A549 (cell line): ENCODE data around the gene GRIK1. TPM values are rescaled to one million over a fixed set of nuclear protein-coding genes. Genes with fewer than 3 reads are reported as not detected.

Experiments
- ATAC-seq, 2 experiments: fragments of 200-7000 bp in 1 of 2; fragments of >200 bp in 1 of 2; cut with Nextera tagmentation in 1 of 2; cut with Tn5 transposase in 1 of 2; 3 replicates each; pipeline versions ENCODE4 v1.8.0 to v1.9.1; 2018 to 2020; ENCODE audit warnings: mild to moderate bottlenecking in 1 of 2, moderate library complexity in 1 of 2
- CTCF ChIA-PET: fragments of 300-600 bp; sonication (Branson Sonifier 250); formaldehyde crosslinking; extraction: SDS; loops from one replicate; lab custom pipeline; 2021; ENCODE audit warnings: antibody characterized with exemption, inconsistent platforms; lab: Yijun Ruan, JAX
- POLR2A ChIA-PET: fragments of 350-600 bp; formaldehyde crosslinking; extraction: SDS; loops from one replicate; lab custom pipeline; 2021; ENCODE audit warnings: antibody characterized with exemption, inconsistent platforms; lab: Yijun Ruan, JAX
- DNase-seq, 2 experiments: peaks; one replicate each; pipeline versions ENCODE4 v3.0.0 to v3.0.0-alpha.2; 2011 to 2016; ENCODE audit warnings: low read depth in 1 of 2, low spot score in 1 of 2
- FAIRE-seq: peaks from 2 replicates; lab custom pipeline; 2011; peaks lifted over from hg19 to GRCh38; lab: Jason Lieb, UNC
- H3K27ac ChIP-seq, 2 experiments: fragments of >200 bp; sonication (Bioruptor Twin); formaldehyde crosslinking; 3 replicates each; pipeline ENCODE4 v1.5.1; 2016 to 2017
- H3K4me1 ChIP-seq: fragments of >200 bp; sonication (Bioruptor Twin); formaldehyde crosslinking; 3 replicates; pipeline ENCODE4 v1.6.1; 2016
- H3K4me2 ChIP-seq: fragments of >200 bp; sonication (Bioruptor Twin); formaldehyde crosslinking; 3 replicates; pipeline ENCODE4 v1.6.1; 2016
- H3K4me3 ChIP-seq: fragments of >200 bp; sonication (Bioruptor Twin); formaldehyde crosslinking; 3 replicates; pipeline ENCODE4 v1.5.1; 2016
- H3K9me3 ChIP-seq: fragments of >200 bp; sonication (Bioruptor Twin); formaldehyde crosslinking; 3 replicates; pipeline ENCODE4 v1.6.1; 2016
- BHLHE40 ChIP-seq: IDR thresholded peaks from 2 replicates; pipeline ENCODE4 v1.6.1; 2012; ENCODE audit warnings: low read depth, low read length, inconsistent platforms
- CHD2 ChIP-seq: fragments of 150-350 bp; IDR thresholded peaks from 2 replicates; pipeline ENCODE4 v1.6.1; 2014; ENCODE audit warnings: low read length; ENCODE audit not compliant: partially characterized antibody
- CTCF ChIP-seq: fragments of >200 bp; sonication (Bioruptor Twin); formaldehyde crosslinking; IDR thresholded peaks from 3 replicates; pipeline ENCODE4 v1.5.1; 2016
- EHF ChIP-seq: fragments of 250-450 bp; sonication (Bioruptor Pico); IDR thresholded peaks from 2 replicates; pipeline ENCODE4 v1.5.0; 2020; ENCODE audit warnings: mild to moderate bottlenecking
- ESRRA ChIP-seq: fragments of 150-350 bp; IDR thresholded peaks from 2 replicates; pipeline ENCODE4 v1.6.1; 2014; ENCODE audit warnings: mild to moderate bottlenecking, low read length, borderline replicate concordance
- HDAC2 ChIP-seq: fragments of 200-600 bp; sonication (generic); IDR thresholded peaks from 2 replicates; pipeline ENCODE4 v1.6.1; 2016
- HOXB13 ChIP-seq: fragments of 250-450 bp; sonication (Bioruptor Pico); IDR thresholded peaks from 2 replicates; pipeline ENCODE4 v1.5.0; 2020; ENCODE audit warnings: low read depth, mild to moderate bottlenecking, moderate library complexity
- HOXB5 ChIP-seq: fragments of 250-450 bp; sonication (Bioruptor Pico); IDR thresholded peaks from 2 replicates; pipeline ENCODE4 v1.5.0; 2020; ENCODE audit warnings: mild to moderate bottlenecking, moderate library complexity
- JUN ChIP-seq, 2 experiments: fragments of >200 bp; sonication (Bioruptor Twin); formaldehyde crosslinking; IDR thresholded peaks; 2 replicates in 1 of 2; 3 replicates in 1 of 2; pipeline ENCODE4 v1.6.1; 2016 to 2017
- KDM5A ChIP-seq: fragments of 200-600 bp; sonication (generic); IDR thresholded peaks from 2 replicates; pipeline ENCODE4 v1.6.1; 2016; ENCODE audit warnings: antibody characterized with exemption, mild to moderate bottlenecking
- NFE2L2 ChIP-seq: fragments of 150-350 bp; conservative IDR thresholded peaks from 2 replicates; pipeline ENCODE4 v1.6.1; 2014; ENCODE audit warnings: low read length
- NPAS2 ChIP-seq: fragments of 250-450 bp; sonication (Bioruptor Pico); IDR thresholded peaks from 2 replicates; pipeline ENCODE4 v1.8.0; 2022; ENCODE audit warnings: mild to moderate bottlenecking, moderate library complexity, borderline replicate concordance
- PBX3 ChIP-seq: IDR thresholded peaks from 2 replicates; pipeline ENCODE4 v1.6.1; 2012
- POLR2AphosphoS2 ChIP-seq: conservative IDR thresholded peaks from 2 replicates; pipeline ENCODE4 v1.6.1; 2012; ENCODE audit warnings: low read length, improper control_type of control experiment, inconsistent platforms
- RFX5 ChIP-seq: fragments of 450-650 bp; IDR thresholded peaks from 2 replicates; pipeline ENCODE4 v1.7.1; 2014; ENCODE audit warnings: antibody characterized with exemption, mild to moderate bottlenecking, moderate library complexity
- RNF2 ChIP-seq: fragments of 200-600 bp; sonication (generic); IDR thresholded peaks from 2 replicates; pipeline ENCODE4 v1.6.1; 2016; ENCODE audit warnings: low read depth, mild to moderate bottlenecking, antibody characterized with exemption, moderate library complexity, borderline replicate concordance
- SMC3 ChIP-seq: fragments of >200 bp; sonication (Bioruptor Twin); formaldehyde crosslinking; IDR thresholded peaks from 3 replicates; pipeline ENCODE4 v1.6.1; 2018; ENCODE audit warnings: inconsistent platforms
- USF2 ChIP-seq: fragments of 450-650 bp; IDR thresholded peaks from 2 replicates; pipeline ENCODE4 v1.6.1; 2014; ENCODE audit warnings: antibody characterized with exemption
- WGBS: methylation state at CpG from one replicate; pipeline ENCODE4 v1.1.6; 2017; ENCODE audit errors: missing lambda C conversion rate; 5-methylcytosine and 5-hydroxymethylcytosine counted together
- polyA plus RNA-seq, 4 experiments: library from polyadenylated mRNA; depleted of rRNA in 3 of 4; stranded (reverse); fragments of >200 nt; fragmentation: RNase III in 1 of 4; extraction: RNeasy Plus Mini Kit Qiagen cat#74134 plus additional on column Dnase treatment in 1 of 4; gene quantifications; 2 replicates in 3 of 4; 3 replicates in 1 of 4; pipeline ENCODE4 v1.2.3, GENCODE V29; 2011 to 2017
- TF ChIP-seq, protein P1 (sequence below): fragments of 200-600 bp; sonication (generic); IDR thresholded peaks from 2 replicates; pipeline ENCODE4 v1.6.1; 2016; ENCODE audit warnings: antibody characterized with exemption, mild to moderate bottlenecking, moderate library complexity
- TF ChIP-seq, protein P2 (sequence below): IDR thresholded peaks from 2 replicates; pipeline ENCODE4 v1.6.1; 2012; ENCODE audit warnings: low read depth, borderline replicate concordance
- TF ChIP-seq, protein P3 (sequence below): fragments of 250-450 bp; sonication (Bioruptor Pico); IDR thresholded peaks from 2 replicates; pipeline ENCODE4 v1.5.0; 2020; ENCODE audit warnings: low read depth, mild to moderate bottlenecking, moderate library complexity
- TF ChIP-seq, protein P4 (sequence below): fragments of >200 bp; sonication (Bioruptor Twin); formaldehyde crosslinking; IDR thresholded peaks from 2 replicates; pipeline ENCODE4 v1.6.1; 2016

GRIK1 gene
- polyA plus RNA-seq, 2 of the 4 experiments (the other 2 are of a cell fraction): not detected

- ATAC-seq: no peak
- WGBS: 18% methylated on average over 5 of the region's 5 CpGs
- no peak for TF ChIP-seq USF2
- TF ChIP-seq RFX5: no peak
- TF ChIP-seq, protein P1, sequence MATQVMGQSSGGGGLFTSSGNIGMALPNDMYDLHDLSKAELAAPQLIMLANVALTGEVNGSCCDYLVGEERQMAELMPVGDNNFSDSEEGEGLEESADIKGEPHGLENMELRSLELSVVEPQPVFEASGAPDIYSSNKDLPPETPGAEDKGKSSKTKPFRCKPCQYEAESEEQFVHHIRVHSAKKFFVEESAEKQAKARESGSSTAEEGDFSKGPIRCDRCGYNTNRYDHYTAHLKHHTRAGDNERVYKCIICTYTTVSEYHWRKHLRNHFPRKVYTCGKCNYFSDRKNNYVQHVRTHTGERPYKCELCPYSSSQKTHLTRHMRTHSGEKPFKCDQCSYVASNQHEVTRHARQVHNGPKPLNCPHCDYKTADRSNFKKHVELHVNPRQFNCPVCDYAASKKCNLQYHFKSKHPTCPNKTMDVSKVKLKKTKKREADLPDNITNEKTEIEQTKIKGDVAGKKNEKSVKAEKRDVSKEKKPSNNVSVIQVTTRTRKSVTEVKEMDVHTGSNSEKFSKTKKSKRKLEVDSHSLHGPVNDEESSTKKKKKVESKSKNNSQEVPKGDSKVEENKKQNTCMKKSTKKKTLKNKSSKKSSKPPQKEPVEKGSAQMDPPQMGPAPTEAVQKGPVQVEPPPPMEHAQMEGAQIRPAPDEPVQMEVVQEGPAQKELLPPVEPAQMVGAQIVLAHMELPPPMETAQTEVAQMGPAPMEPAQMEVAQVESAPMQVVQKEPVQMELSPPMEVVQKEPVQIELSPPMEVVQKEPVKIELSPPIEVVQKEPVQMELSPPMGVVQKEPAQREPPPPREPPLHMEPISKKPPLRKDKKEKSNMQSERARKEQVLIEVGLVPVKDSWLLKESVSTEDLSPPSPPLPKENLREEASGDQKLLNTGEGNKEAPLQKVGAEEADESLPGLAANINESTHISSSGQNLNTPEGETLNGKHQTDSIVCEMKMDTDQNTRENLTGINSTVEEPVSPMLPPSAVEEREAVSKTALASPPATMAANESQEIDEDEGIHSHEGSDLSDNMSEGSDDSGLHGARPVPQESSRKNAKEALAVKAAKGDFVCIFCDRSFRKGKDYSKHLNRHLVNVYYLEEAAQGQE: no peak
- TF ChIP-seq NPAS2: no peak
- TF ChIP-seq PBX3: no peak
- no peak for TF ChIP-seq JUN (IDR thresholded peaks at IDR 0.05)
- no peak for TF ChIP-seq CTCF
- no peak for TF ChIP-seq ESRRA
- TF ChIP-seq, protein P2, sequence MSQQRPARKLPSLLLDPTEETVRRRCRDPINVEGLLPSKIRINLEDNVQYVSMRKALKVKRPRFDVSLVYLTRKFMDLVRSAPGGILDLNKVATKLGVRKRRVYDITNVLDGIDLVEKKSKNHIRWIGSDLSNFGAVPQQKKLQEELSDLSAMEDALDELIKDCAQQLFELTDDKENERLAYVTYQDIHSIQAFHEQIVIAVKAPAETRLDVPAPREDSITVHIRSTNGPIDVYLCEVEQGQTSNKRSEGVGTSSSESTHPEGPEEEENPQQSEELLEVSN: no peak
- TF ChIP-seq HOXB13 (CRISPR knock-in tag): no peak
- TF ChIP-seq RNF2: no peak
- TF ChIP-seq POLR2AphosphoS2: no peak
- TF ChIP-seq, all 56 proteins: peak for 0
- no peak overlapping the region for H3K4me2 ChIP-seq
- no peak overlapping the region for H3K4me3 ChIP-seq
- H3K4me1 ChIP-seq: no peaks in the 10 kb centered on the region
- POLR2A ChIA-PET: no interaction called here
- DNase-seq (no peak), FAIRE-seq (no peak)
- no peaks in the 10 kb centered on the region for H3K9me3 ChIP-seq
- H3K27ac ChIP-seq: no peak overlapping the region
- CTCF ChIA-PET: no interaction called here
Measured at GRCh38 chr21:29647353-29647781, 292.4 kb downstream of the GRIK1 start.

- Histone ChIP-seq H3K4me1 (no peaks in the 10 kb centered on the region), H3K27ac (no peak overlapping the region), H3K4me3 (no peak overlapping the region), H3K4me2 (no peak overlapping the region), H3K9me3 (no peaks in the 10 kb centered on the region)
- ChIA-PET POLR2A (no interaction called here), CTCF (interaction anchor here (0.5 kb wide), 1 partner anchor 1440 kb away, joined by 3 read pairs; no protein-coding TSS in a partner anchor)
- FAIRE-seq (no peak), DNase-seq (no peak), ATAC-seq (no peak)
- 65% methylated on average over 3 of the region's 3 CpGs for WGBS
- TF ChIP-seq CHD2: no peak
- no peak for TF ChIP-seq HOXB5 (CRISPR knock-in tag)
- TF ChIP-seq KDM5A: no peak
- TF ChIP-seq JUN (IDR thresholded peaks at IDR 0.05): no peak
- TF ChIP-seq NFE2L2: no peak
- no peak for TF ChIP-seq EHF (CRISPR knock-in tag)
- TF ChIP-seq, protein P3, sequence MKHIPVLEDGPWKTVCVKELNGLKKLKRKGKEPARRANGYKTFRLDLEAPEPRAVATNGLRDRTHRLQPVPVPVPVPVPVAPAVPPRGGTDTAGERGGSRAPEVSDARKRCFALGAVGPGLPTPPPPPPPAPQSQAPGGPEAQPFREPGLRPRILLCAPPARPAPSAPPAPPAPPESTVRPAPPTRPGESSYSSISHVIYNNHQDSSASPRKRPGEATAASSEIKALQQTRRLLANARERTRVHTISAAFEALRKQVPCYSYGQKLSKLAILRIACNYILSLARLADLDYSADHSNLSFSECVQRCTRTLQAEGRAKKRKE (CRISPR knock-in tag): no peak
- no peak for TF ChIP-seq HDAC2
- TF ChIP-seq, protein P4, sequence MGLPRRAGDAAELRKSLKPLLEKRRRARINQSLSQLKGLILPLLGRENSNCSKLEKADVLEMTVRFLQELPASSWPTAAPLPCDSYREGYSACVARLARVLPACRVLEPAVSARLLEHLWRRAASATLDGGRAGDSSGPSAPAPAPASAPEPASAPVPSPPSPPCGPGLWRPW: no peak
- TF ChIP-seq SMC3: no peak
- TF ChIP-seq HOXB13 (CRISPR knock-in tag): no peak
- TF ChIP-seq BHLHE40: no peak
Measured at GRCh38 chr21:29645666-29646553, 293.9 kb downstream of the GRIK1 start.
